T-helper 2 cell treated with Interferon-gamma antibody and Interleukin-4, amounts not matched to agents 100 ng/mL and 5 ng/mL, for 36 hours (primary cell): ENCODE results near the gene LSR. TPM values are rescaled to one million over a fixed set of nuclear protein-coding genes. Genes with fewer than 3 reads are reported as not detected.

Experiments used
- intact Hi-C: fragments of 100-400 bp; cut with micrococcal nuclease; formaldehyde crosslinking; loops from one replicate; pipeline ENCODE4 v1.15.1; 2023
- total RNA-seq: library from RNA; stranded (reverse); gene quantifications from 2 replicates; pipeline ENCODE4 v1.2.3, GENCODE V29; 2022

The LSR gene
- total RNA-seq, 1 donor from 2014 or later: 0.70 TPM

- intact Hi-C loops: no loop called here
Measured at GRCh38 chr19:35265900-35266519, 17.2 kb downstream of the LSR start.

- intact Hi-C loops: no loop called here
Measured at GRCh38 chr19:35266520-35267352, 17.9 kb downstream of the LSR start.

- intact Hi-C loops: no loop called here
Measured at GRCh38 chr19:35267353-35267817, 18.6 kb downstream of the LSR start.

- intact Hi-C loops: loop anchor here (2.0 kb wide), 2 partner anchors 61 to 277 kb away; partner anchors contain the start of gene TMEM147
Measured at GRCh38 chr19:35267818-35268535, 19.2 kb downstream of the LSR start.

GRCh38 chr19:35268536-35269437, 20.0 kb downstream of the LSR start, which contains the start of gene USF2:
TSS of gene USF2 (plus strand) at chr19:35268962. CDS start at chr19:35269102, 140 bp downstream.
- intact Hi-C loops: loop anchor here (1.0 to 2.0 kb wide), 4 partner anchors 62 to 276 kb away; partner anchors contain the start of gene TMEM147

GRCh38 chr19:35269438-35270117, 20.8 kb downstream of the LSR start:
- intact Hi-C loops: loop anchor here (1.0 to 2.0 kb wide), 4 partner anchors 63 to 275 kb away; partner anchors contain the start of gene TMEM147

GRCh38 chr19:35270381-35270811, 21.6 kb downstream of the LSR start:
- intact Hi-C loops: no loop called here

GRCh38 chr19:35271546-35271945, 22.7 kb downstream of the LSR start:
- intact Hi-C loops: no loop called here

GRCh38 chr19:35272122-35272719, 23.4 kb downstream of the LSR start:
- intact Hi-C loops: no loop called here

GRCh38 chr19:35272954-35273649, 24.3 kb downstream of the LSR start:
- intact Hi-C loops: no loop called here

- intact Hi-C loops: no loop called here
Measured at GRCh38 chr19:35273686-35274259, 25.0 kb downstream of the LSR start.

GRCh38 chr19:35274323-35274722, 25.5 kb downstream of the LSR start:
- intact Hi-C loops: no loop called here

GRCh38 chr19:35276706-35277281, 28.0 kb downstream of the LSR start:
- intact Hi-C loops: no loop called here

GRCh38 chr19:35278578-35279284, 29.9 kb downstream of the LSR start:
- intact Hi-C loops: no loop called here

- intact Hi-C loops: no loop called here
Measured at GRCh38 chr19:35279374-35279773, 30.6 kb downstream of the LSR start.

GRCh38 chr19:35279985-35280821, 31.4 kb downstream of the LSR start:
- intact Hi-C loops: no loop called here

- intact Hi-C loops: no loop called here
Measured at GRCh38 chr19:35281303-35281702, 32.5 kb downstream of the LSR start.
